GOT3 (cell line): ENCODE results near the gene ZNF700.
A peak's percentile ranks its signal among the peaks of the same experiment; 100 is the strongest.
"Not testable (repeated sequence)": the region's sequence is repeated elsewhere in the genome, so short reads cannot be mapped to it uniquely, and the experiment has no call there.

Experiments
- DNase-seq: peaks from one replicate; lab custom pipeline; 2025; ENCODE audit warnings: mixed read lengths; lab: John Stamatoyannopoulos, UW

The ZNF700 gene

GRCh38 chr19:11924886-11925650 lies at the start of gene ZNF700:
TSS of gene ZNF700 (plus strand) at chr19:11925107. CDS start at chr19:11925211, 104 bp downstream.
- peak; percentile 48 for DNase-seq

GRCh38 chr19:11879687-11880266 lies 45.1 kb upstream of the ZNF700 start:
- not testable (repeated sequence) for DNase-seq

DNA sequence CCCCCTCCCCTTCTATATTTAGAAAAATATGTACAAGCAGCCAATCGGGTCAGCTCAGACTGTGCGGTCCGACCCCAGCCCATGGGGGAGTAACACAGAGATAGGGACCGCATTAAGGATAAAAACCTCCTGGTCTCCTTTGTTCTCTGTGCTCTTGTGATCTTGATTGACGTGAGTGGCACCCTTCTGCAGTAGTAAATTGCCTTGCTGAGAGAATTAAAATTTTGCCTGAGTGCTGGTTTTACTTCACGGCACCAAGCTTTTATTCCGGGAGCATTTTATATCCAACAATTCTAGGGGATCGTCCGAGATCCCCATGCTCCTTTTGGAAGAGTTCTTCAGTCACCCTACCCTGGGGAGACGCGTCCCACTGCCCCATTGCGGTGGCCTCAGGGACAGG lies 44.3 kb upstream of the ZNF700 start:
- no peak for DNase-seq

DNA sequence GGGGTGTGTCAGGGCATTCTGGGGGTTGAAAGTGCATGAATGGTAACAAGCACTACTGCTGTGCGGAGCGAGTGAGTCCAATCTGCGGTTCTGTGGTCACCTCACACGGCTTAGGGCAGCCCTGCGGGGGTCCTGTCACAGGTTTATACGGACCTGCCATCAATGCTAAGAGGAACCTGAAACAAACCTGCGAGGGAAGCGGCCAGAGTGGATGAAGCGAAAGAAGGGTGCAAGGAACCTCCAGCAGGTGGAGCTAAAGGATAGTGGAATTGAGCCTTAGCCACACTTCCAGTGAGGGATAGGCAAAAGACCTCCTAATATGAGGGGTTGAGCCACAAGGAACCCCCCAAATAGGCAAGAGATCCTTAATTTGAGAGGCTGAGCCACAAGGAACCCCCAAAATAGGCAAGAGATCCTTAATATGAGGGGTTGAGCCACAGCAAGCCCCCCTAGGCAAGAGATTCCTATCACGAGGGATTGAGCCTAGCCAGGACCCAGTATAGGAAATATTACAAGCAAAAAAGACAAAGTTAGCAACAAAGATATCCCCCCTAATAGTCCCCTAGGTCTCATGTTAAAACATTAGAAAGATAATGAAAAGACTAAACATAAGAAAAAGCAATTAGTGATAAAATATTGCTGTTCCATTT lies 43.6 kb upstream of the ZNF700 start:
- DNase-seq: no peak

- no peak for DNase-seq
Observed at GRCh38 chr19:11882606-11883005, 42.3 kb upstream of the ZNF700 start.

GRCh38 chr19:11887234-11887610 lies 37.7 kb upstream of the ZNF700 start:
- no peak for DNase-seq

DNA sequence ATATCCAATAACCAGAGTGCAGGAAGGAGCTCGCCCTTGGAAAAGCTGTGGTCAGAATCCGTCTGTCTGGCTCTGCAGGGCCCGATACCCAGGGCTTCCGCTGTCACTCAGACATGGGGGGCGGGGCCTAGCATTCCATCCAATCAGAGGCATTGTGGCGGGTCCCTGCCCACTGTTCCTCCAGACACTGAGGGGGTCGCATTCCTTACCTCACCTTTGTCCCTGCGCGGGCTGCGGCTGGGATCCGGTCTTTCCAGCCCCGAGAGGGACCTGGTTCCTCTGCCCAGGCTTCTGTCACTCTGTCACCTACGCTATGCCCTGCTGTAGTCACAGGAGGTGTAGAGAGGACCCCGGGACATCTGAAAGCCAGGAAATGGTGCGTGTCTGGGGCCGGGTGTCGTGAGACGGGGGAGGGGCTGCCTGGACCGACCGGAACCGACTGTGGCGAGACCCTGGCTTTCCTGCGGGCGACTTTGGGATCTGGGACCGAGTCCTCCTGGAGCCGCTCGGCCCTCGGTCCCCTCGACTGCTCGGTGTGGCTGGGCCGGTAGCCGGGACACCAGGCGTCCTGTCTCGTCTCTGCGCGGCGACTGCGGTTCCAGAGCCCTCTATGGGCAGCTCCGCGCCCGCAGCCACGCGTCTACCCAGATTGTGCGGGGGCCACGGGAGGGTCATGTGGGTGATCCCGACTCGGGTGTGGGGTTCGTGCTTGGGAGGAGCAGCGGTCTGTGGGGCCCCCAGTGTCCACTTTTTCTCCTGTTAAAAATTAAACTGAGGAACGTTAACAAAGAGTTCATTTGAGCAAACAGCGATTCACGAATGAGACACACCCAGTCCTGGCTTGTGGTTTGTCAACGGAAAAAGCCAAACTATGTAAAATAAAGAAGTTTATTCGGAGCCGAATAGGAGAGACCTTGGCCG lies 37.0 kb upstream of the ZNF700 start, which contains the start of gene ZNF69:
Gene ZNF69 (plus strand): TSS at position 172 of the 921 bp plus-strand sequence. CDS start 142 bp downstream, at position 314.
- DNase-seq: no peak

DNA sequence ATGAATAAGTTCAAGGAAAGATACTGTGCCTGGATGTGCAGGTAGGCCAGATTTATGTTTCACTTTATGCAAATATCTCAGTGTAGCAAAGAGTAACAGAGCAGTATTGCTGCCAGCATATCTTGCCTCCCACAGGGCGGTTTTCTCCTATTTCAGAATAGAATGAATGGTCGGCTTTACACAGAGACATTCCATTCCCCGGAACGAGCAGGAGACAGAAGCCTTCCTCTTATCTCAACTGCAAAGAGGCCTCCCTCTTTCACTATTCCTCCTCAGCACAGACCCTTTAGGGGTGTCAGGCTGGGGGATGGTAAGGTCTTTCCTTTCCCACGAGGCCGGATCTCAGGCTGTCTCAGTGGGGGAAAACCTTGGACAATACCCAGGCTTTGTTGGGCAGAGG lies 35.0 kb upstream of the ZNF700 start:
- not testable (repeated sequence) for DNase-seq

DNA sequence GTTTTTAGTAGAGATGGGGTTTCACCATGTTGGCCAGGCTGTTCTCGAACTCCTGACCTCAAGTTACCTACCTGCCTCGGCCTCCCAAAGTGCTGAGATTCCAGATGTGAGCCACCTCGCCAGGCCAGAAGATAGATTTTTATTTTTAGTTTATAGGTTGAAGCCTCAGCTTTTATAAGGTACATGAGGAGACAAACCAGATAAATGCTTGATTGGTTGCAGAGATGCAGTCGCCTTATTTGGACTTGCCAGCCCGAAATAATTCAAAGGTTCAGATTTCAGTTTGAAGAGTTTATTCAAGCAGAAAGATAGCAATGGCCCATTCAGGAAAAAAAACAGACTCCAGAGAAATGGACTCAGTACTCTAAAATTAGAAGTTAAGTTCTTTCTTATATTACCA lies 34.3 kb upstream of the ZNF700 start:
- no peak for DNase-seq

- no peak for DNase-seq
Observed at GRCh38 chr19:11894851-11895250, 30.1 kb upstream of the ZNF700 start.

DNA sequence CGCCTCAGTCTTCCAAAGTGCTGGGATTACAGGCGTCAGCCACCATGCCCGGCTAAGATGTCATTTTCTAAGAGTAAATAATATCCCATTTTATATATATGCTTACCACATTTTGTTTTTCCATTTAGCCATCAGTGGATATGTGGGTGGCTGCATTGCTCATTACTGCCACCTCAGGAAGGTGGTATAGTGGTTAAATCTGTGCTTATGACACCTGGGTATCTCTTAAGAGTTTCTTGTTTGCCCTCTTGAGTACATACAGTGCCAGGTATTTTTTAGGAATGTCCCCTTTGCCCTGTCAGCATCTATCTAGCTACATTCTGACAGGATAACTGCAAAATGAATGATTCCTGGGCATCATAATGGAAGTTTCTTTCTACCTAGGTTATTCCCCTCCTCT lies 22.7 kb upstream of the ZNF700 start:
- DNase-seq: no peak

GRCh38 chr19:11905928-11906327 lies 19.0 kb upstream of the ZNF700 start:
- DNase-seq: no peak

DNA sequence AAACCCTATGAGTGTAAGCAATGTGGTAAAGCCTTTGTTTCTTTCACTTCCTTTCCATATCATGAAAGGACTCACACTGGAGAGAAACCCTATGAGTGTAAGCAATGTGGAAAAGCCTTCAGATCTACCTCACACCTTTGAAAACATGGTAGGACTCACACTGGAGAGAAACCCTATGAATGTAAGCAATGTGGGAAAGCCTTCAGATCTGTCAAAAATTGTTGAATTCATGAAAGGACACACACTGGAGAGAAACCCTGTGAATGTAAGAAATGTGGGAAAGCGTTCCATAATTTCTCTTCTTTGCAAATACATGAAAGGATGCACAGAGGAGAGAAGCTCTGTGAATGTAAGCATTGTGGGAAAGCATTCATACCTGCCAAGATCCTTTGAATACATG lies 13.0 kb upstream of the ZNF700 start:
- not testable (repeated sequence) for DNase-seq

- not testable (repeated sequence) for DNase-seq
Observed at GRCh38 chr19:11914417-11915051, 10.4 kb upstream of the ZNF700 start.

GRCh38 chr19:11921852-11922495 lies 2.9 kb upstream of the ZNF700 start:
- DNase-seq: no peak

GRCh38 chr19:11925651-11926187 lies 812 bp downstream of the ZNF700 start:
- not testable (repeated sequence) for DNase-seq

- no peak for DNase-seq
Observed at GRCh38 chr19:11927227-11927626, 2.3 kb downstream of the ZNF700 start.

GRCh38 chr19:11931051-11931450 lies 6.1 kb downstream of the ZNF700 start:
- no peak for DNase-seq

DNA sequence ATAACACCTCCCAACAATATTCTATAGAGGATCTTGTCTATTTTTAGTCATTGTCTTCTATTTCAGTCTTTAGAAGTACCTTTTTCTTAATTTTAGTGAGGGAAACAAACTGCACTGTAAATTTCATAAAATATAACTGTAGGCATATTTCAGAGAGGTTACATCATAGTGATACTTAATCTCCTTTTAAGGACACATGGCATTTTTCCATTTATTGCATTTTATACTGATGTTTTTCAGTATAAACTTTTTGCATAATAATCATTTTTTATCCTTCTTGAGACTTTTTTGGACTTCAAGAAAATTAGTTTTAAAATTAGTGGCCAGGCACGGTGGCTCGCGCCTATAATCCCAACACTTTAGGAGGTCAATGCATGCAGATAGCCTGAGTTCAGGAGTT lies 6.6 kb downstream of the ZNF700 start:
- no peak for DNase-seq

DNA sequence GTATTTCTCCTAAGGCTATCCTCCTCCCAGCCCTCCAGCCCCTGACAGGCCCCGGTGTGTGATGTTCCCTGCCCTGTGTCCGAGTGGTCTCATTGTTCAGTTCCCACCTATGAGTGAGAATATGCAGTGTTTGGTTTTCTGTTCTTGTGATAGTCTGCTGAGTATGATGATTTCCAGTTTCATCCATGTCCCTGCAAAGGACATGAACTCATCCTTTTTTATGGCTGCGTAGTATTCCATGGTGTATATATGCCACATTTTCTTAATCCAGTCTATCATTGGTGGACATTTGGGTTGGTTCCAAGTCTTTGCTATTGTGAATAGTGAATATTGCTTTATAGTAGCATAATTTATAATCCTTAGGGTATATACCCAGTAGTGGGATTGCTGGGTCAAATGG lies 10.9 kb downstream of the ZNF700 start:
- not testable (repeated sequence) for DNase-seq

GRCh38 chr19:11938383-11938782 lies 13.5 kb downstream of the ZNF700 start:
- not testable (repeated sequence) for DNase-seq
